ENCODE results near the gene ZNF408.
"Not testable (repeated sequence)": the region's sequence is repeated elsewhere in the genome, so short reads cannot be mapped to it uniquely, and the experiment has no call there.

The ZNF408 gene

DNA sequence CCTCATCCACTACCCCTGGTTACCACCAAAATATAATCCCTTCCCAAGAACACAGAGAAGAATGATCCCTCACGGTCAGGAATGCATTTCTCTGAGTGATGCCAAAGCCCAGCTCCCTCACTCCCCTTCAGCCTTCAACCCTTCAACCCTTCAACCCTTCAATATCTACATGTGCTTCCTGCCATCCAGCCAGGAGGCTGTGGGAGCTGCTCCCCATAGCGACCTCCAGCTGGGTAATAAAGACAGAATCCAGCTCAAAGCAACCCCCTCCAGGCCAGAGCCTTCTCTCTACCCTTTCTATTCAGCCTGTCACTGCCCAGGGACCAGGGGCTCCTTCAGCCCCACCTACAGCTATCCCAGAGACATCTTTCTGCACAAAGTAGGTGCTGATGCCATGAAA, 3.1 kb upstream of the ZNF408 start:
- no peak for DNase-seq (ENCODE audit: low read depth)

DNA sequence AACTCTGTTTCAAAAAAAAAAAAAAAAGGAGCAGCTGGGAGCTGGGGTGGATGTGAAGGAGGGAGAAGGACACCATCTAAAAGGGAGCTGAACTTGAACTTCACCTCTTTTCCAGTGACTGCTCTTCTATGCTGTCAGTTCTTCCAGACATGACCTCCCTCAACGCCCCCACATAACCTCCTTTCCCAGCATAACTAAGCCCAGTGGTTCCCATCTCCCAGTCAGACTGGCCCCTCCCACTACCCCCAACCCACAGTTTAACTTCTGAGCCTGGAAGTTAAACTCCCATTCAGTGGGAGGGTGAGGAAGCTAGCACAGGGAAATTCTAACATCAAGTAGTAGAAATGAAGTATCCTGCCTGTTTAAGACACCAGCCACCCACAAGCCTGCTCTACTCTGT, 2.2 kb upstream of the ZNF408 start:
- DNase-seq (ENCODE audit: low read depth): no peak

DNA sequence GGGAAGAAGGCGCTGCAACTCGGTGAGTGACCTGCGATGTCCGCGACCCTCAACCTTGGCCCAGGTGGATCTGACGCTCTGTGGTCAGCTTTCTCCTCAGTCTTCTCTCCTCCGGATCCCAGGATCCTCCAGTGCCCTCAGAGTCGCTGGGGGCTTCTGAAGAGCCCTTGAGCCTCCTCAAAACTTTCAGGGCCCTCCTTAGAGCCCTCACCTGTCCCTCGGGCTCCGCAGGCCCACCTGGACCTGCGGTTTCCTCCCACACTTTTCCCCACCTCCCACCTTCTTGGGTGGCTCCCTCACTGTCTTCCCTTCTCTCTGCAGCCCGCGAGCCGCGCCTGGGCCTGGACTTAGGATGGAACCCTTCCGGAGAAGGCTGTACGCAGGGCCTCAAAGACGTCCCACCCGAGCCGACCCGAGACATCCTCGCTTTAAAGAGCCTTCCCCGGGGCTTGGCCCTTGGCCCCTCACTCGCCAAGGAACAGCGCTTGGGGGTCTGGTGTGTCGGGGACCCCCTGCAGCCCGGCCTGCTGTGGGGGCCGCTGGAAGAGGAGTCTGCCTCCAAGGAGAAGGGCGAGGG, 335 bp downstream of the ZNF408 start:
- no peak for DNase-seq (ENCODE audit: low read depth)

DNA sequence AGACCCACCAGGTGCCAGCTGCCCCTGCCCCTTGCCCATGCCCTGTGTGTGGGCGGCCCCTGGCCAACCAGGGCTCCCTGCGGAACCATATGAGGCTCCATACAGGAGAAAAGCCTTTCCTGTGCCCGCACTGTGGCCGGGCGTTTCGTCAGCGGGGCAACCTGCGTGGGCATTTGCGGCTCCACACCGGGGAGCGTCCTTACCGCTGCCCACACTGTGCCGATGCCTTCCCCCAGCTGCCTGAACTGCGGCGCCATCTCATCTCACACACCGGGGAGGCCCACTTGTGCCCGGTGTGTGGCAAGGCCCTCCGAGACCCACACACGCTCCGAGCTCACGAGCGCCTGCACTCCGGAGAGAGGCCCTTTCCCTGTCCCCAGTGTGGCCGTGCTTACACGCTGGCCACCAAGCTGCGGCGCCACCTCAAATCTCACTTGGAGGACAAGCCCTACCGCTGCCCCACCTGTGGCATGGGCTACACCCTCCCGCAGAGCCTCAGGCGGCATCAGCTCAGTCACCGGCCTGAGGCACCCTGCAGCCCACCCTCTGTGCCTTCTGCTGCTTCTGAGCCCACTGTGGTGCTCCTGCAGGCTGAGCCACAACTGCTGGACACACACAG, 4.3 kb downstream of the ZNF408 start:
- no peak for DNase-seq (ENCODE audit: low read depth)

DNA sequence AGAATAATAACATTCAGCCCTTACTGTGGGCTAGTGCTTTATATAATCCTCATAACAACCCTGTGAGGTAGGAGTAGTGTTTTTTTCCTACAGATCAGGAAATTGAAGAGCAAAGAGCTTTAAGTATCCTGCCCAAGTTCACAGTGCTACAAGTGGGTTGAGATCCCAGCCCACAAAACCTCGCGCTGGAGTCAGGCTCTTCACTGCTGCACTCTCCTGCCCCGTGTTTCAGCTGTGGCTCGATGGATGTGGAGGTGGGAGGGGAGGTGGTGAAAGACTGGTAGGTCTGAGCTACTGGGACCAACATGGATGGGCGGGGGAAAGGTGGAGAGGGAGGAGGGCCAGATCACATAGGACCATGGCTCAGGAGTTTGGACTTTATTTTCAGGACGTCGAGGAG, 6.1 kb downstream of the ZNF408 start:
- DNase-seq (ENCODE audit: low read depth): no peak

DNA sequence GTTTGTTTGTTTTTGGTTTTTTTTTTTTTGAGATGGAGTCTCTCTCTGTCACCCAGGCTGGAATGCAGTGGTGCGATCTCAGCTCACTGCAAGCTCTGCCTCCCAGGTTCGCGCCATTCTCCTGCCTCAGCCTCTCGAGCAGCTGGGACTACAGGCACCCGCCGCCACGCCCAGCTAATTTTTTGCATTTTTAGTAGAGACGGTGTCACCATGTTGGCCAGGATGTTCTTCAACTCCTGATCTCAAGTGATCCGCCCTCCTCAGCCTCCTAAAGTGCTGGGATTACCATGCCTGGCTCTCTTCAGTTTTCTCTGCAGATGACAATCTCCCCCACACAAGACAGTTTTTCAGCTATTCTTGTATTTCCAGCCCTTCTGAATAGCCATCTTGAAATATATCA, 8.5 kb downstream of the ZNF408 start:
- not testable (repeated sequence) for DNase-seq (ENCODE audit: low read depth)

DNA sequence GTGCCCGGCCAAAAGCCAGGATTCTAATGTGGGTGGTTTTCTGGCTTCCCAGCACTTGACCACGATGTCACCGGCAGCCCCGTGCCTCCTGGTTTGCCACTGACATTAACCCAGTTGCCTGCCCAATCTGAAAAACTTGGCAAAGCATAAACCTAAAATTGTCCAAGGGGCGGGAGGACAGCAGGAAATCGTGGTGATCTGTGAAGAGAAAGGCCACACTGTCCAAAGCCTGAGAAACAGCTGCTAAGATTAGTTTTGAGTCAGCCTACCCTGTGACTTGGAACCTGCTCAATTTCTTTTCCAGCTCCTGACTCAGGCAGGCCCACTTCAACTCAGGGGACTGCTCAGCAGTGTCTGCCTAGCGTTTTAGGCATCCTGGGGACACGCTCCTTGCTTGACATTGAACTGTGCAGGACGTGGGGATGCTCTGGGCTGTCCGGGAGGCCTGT, 10.0 kb downstream of the ZNF408 start:
- DNase-seq (ENCODE audit: low read depth): no peak

DNA sequence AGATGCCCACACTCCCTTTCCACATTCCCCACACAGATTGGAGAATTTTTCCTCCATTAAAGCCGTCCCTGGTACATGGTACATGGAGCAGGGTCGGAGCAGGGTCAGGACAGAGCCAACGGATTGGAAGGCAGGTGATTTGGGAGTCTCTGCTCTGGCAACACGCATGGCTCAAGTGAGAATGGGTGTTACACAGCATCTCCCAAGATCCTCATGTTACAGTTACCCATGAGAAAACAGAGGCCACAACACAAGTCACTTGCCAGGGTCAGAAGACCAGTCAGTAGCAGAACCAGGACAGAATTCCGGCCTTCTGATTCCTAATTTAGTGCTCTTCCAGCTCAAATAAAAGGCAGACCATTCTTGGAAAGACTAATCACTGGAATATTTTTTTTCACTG, 10.5 kb downstream of the ZNF408 start:
- no peak for DNase-seq (ENCODE audit: low read depth)

DNA sequence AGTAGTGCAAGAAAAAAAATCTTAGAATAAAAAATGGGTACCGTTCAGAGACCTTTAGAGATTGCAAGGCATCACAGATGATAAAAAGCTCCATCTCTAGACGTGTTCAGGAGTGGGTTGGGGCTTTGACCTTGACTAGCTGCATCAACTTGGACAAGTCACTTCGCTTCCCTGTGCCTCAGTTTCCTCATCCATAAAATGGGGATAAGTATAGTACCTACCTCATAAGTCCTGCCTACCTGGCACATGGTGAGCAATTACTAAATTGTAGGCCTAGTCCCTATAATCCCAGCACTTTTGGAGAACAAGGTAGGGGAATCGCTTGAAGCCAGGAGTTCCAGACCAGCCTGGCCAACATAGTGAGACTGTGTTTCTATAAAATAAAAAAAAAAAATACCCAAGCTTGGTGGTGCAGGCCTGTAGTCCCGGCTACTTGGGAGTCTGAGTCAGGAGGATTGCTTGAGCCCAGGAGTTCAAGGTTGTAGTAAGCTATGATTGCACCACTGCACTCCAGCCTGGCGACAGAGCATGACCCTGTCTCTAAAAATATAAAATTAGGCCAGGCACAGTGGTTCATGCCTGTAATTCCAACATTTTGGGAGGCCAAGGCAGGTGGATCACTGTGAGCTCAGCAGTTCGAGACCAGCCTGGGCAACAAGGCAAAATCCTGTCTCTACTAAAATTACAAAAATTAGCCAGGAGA, 12.2 kb downstream of the ZNF408 start:
- no peak for DNase-seq (ENCODE audit: low read depth)

DNA sequence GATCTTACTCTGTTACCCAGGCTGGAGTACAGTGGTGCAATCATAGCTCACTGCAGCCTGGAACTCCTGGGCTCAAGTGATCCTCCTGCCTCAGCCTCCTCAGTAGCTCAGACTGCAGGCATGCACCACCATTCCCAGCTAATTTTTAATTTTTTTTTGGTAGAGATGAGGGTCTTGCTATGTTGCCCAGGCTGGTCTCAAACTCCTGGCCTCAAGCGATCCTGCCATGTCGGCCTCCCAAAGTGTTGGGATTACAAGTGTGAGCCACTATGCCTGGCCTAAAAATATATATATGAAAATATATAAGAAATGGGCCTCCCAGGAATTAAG, 17.0 kb downstream of the ZNF408 start:
- DNase-seq (ENCODE audit: low read depth): not testable (repeated sequence)

DNA sequence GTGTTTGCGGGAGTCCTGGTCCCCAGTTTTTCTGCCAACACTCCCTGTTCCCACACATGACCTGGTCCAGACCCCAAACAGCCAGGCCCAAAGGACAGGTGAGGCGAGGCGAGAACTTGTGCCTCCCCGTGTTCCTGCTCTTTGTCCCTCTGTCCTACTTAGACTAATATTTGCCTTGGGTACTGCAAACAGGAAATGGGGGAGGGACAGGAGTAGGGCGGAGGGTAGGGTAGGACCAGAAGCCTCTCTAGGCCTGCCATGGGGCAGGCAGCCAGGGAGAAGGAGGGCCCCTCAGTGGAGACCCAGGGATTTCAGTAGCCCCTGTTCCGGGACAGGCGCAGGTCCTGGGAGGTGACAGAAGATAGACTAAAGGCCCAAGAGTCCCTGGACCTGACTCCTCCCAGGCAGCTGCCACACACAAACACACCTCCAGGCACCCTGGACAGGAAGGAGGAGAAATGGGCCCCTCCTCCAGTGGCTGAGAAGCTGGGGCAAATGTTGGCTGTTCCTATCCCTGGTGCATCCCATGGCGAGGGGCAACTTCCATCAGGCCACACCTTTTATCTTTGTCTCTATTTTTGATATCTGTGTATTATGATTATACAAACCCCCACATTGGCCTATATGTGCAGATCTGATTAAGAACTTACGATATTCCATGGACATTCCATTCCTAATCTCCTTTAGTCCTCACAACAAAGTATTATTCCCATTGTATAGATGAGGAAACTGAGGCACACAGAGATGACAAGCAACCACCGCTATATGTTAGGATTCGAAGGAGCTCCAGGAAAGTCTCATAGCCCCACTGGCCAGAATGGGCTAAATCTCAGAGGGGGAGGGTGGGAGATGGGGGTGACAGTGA, 17.6 kb downstream of the ZNF408 start:
- DNase-seq (ENCODE audit: low read depth): no peak

DNA sequence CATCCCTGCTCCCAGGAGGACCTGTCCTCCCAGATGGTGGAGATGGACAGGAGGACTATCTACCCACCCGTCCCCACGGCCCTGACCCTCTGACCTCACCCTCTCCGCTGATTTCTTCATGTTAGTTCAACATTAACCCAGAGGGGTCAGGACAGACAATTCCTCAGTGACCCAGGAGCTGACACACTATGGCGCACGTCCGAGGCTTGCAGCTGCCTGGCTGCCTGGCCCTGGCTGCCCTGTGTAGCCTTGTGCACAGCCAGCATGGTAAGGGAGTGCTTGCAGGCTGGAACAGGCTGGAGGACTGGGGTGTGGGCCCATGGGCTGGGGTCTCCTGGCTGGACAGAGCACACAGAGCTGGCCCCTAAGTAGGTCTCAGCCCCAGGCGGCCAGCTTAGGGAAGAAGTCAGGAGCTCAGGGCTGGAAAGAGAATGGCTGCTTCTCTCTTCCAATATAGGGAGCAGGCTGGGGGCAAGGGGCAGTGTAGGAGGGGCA, 18.3 kb downstream of the ZNF408 start, which contains the start of gene F2:
TSS of gene F2 (plus strand) at position 166 of the 495 bp plus-strand sequence. CDS start at position 189, 23 bp downstream.
- no peak for DNase-seq (ENCODE audit: low read depth)

DNA sequence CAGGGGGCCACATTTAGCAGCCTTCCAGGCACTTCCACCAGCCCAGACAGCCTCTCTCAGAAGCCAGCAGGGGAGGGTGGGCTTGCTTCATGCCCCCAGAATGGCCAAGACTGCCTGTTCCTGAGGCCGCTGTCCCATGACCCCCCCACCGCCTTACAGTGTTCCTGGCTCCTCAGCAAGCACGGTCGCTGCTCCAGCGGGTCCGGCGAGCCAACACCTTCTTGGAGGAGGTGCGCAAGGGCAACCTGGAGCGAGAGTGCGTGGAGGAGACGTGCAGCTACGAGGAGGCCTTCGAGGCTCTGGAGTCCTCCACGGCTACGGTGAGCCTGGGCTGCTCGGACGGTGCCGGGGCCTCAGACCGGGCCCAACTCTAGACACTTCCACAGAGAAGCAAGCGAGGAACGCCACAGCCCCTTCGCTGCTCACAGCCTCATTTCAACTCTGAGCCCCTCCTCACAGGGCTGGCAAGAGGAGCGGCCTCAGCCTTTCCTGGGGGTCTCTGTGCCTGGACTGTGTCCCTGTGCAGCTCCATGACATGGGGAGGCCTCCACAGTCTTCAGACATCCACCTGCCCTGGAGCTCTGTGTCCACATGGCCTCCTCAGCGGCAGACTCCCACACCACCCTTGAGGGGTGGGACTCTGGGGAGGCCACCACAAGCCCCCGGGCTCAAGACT, 18.9 kb downstream of the ZNF408 start:
- no peak for DNase-seq (ENCODE audit: low read depth)

DNA sequence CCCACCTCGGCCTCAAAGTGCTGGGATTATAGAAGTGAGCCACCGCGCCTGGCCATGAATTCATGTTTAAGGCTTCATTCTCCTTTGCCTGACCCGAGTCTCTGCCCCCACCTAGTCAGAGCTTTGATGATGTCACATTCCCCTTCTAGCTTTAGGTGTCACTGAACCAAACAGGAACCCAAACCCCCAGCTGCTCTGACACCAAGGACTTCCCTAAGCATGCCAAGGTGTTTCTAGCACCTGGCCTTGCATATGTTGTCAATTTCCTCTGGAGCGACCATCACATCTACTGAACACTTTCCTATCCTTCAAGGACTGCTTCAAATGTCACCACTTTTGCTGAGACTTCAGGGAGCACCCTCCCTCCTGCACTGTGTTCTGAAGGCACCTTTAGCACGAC, 20.5 kb downstream of the ZNF408 start:
- no peak for DNase-seq (ENCODE audit: low read depth)

DNA sequence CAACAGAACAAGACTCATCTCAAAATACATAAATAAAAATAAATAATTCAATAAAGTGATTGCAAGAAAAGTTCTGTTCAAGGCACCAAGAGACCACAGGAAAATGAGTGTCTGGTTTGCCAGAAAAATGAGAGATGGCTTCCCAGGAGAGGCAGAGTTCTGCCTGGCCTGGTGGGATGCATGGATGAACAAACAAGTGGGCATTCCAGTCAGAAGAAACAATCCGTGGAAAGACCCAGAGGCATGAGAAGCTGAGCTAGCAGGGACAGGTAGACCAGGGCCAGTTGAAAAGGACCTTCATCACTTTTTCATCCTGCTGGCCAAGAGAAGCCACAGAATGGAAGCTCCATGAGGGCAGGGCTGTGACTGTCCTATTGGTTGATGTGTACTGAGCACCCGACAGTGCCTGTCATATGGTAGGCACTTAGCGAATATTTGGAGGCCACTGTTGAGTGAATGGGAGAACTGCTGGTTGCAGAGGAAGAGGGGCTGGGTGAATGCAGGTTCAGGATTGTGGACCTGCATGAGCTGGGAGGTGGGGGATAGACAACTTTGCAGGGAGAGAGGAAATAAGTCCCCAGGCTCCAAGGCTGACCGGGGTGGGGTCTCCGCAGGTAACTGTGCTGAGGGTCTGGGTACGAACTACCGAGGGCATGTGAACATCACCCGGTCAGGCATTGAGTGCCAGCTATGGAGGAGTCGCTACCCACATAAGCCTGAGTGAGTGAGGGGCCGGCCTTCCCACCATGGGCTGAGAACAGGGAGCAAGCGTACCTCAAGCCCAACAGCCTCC, 21.9 kb downstream of the ZNF408 start:
- DNase-seq (ENCODE audit: low read depth): no peak

DNA sequence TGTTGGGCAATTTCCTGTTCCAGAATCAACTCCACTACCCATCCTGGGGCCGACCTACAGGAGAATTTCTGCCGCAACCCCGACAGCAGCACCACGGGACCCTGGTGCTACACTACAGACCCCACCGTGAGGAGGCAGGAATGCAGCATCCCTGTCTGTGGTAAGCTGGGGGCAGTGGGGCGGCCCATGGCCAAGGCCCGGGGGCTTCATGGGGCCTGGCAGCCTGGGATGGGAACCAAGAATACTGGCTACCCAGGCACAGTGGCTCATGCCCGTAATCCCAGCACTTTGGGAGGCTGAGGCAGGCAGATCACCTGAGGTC, 22.5 kb downstream of the ZNF408 start:
- DNase-seq (ENCODE audit: low read depth): no peak

DNA sequence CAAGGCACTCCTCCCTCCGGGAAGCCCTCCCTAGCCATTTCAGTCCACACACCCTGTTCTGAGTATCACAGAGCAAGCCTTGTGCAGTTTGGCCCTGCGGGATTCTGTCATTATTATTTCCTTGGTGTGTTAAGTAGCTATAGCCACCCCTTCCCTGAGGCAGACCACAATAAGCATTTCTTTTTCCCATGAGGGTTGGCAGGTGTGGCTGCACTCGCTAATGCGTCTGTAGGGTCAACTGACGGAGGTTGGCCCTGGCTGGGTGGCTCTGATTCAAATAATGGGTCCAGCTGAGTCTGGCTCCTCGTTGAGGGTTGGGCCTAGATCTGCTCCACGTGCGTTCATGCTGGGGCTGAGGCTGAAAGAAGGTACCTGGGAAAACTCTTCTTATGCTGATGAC, 23.3 kb downstream of the ZNF408 start:
- DNase-seq (ENCODE audit: low read depth): no peak

DNA sequence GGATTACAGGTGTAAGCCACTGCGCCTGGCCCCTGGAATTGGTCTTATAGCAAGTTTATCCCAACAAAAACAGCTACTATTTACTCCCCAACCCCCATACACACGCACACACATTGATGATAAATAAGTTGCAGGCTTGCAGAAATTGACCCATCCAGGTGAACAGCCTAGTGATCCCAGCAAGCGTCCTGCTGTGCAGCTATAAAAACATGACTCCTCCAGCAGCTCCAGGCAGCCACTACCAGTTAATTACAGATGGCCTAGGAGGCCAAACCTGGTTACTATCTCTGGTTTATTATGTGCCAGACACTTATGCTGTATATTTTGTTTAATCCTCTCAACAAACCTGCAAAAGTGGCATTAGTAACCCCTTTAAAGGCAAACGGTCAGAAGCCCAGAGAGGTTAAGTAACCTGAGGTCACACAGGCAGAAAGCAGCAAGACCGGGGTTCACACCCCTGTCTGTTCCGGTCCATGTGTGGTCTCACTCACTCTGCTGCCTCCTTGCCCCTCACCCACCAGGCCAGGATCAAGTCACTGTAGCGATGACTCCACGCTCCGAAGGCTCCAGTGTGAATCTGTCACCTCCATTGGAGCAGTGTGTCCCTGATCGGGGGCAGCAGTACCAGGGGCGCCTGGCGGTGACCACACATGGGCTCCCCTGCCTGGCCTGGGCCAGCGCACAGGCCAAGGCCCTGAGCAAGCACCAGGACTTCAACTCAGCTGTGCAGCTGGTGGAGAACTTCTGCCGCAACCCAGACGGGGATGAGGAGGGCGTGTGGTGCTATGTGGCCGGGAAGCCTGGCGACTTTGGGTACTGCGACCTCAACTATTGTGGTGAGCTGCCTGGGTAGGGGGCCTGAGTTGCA, 24.7 kb downstream of the ZNF408 start:
- no peak for DNase-seq (ENCODE audit: low read depth)

DNA sequence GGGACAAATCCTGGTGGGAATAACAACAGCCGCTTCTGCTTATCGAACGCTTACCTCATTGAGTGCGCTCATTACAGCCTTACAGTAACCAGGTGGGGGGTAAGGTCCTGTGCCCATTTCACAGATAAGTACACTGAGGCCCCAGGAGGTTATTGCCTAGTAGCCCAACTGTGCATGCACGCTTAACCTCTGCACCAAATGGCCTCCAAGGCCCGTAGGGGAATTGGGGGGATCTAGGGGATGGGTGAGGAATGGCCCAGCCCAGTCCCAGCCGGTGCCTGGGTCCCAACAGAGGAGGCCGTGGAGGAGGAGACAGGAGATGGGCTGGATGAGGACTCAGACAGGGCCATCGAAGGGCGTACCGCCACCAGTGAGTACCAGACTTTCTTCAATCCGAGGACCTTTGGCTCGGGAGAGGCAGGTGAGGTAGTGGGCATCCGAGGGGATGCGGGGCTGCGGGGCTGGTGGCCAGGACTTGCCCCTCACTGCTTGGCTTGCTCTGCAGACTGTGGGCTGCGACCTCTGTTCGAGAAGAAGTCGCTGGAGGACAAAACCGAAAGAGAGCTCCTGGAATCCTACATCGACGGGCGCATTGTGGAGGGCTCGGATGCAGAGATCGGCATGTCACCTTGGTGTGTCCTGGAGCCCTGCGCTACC, 25.5 kb downstream of the ZNF408 start:
- no peak for DNase-seq (ENCODE audit: low read depth)

All from activated gamma-delta T cell treated with anti-CD3 and anti-CD28 coated beads, Interleukin-2, amount 50 U/mL, for 16 hours (primary cell).